ACC112 (cell line): Measurements from ENCODE around the gene FRA10AC1.

ENCODE experiments used
- H2AFZ ChIP-seq: fragments of 200-600 bp; sonication (generic); one replicate; pipeline ENCODE4 v1.6.0; 2017; ENCODE audit warnings: antibody characterized with exemption, low read length; ENCODE audit not compliant: unreplicated experiment
- H3K27ac ChIP-seq: fragments of 200-600 bp; sonication (generic); 2 replicates; pipeline ENCODE4 v1.5.1; 2014; ENCODE audit warnings: low read depth, mild to moderate bottlenecking, antibody characterized with exemption, low read length, moderate library complexity
- H3K27me3 ChIP-seq: fragments of 200-600 bp; sonication (generic); 2 replicates; pipeline ENCODE4 v1.6.1; 2014; ENCODE audit warnings: mild to moderate bottlenecking, antibody characterized with exemption, low read length, moderate library complexity, mixed read lengths; ENCODE audit not compliant: insufficient read depth
- H3K36me3 ChIP-seq: fragments of 200-600 bp; sonication (generic); 2 replicates; pipeline ENCODE4 v1.6.1; 2016; ENCODE audit warnings: mild to moderate bottlenecking, antibody characterized with exemption, low read length, moderate library complexity, mixed read lengths; ENCODE audit not compliant: insufficient read depth
- H3K4me1 ChIP-seq: fragments of 200-600 bp; sonication (generic); one replicate; pipeline ENCODE4 v1.6.1; 2016; ENCODE audit warnings: low read length, mixed read lengths; ENCODE audit not compliant: insufficient read depth, unreplicated experiment, control insufficient read depth
- H3K4me3 ChIP-seq: fragments of 200-600 bp; sonication (generic); 2 replicates; pipeline ENCODE4 v1.5.1; 2014; ENCODE audit warnings: mild to moderate bottlenecking, low read depth, low read length
- H3K79me2 ChIP-seq: fragments of 200-600 bp; sonication (generic); one replicate; pipeline ENCODE4 v1.6.0; 2016; ENCODE audit warnings: low read length; ENCODE audit not compliant: control insufficient read depth, unreplicated experiment, insufficient read depth

Gene FRA10AC1

GRCh38 chr10:93702210-93703001, at the start of gene FRA10AC1:
FRA10AC1 (minus strand) TSS chr10:93702592; CDS start chr10:93700106, 2,486 bp downstream.
- H3K27me3 ChIP-seq, result no peaks in the 10 kb centered on the region
- peak within 1 kb of the TSS; percentile 95 for H2AFZ ChIP-seq
- peak within 1 kb of the TSS; percentile 69 for H3K27ac ChIP-seq
- H3K4me1 ChIP-seq, result peaks cover 18% of the 10 kb centered on the region
- H3K79me2 ChIP-seq, result peaks cover 11% of the 10 kb centered on the region
- peaks cover 8% of the 10 kb centered on the region; the same call in 1 of the 2 replicates for H3K36me3 ChIP-seq
- peak within 1 kb of the TSS; percentile 78 for H3K4me3 ChIP-seq

GRCh38 chr10:93751832-93752231, 49.4 kb upstream of the FRA10AC1 start:
- Histone ChIP-seq H3K79me2 (no peaks in the 10 kb centered on the region), H3K4me1 (peaks cover 13% of the 10 kb centered on the region), H3K27me3 (no peaks in the 10 kb centered on the region), H3K36me3 (no peaks in the 10 kb centered on the region), H3K27ac (no peak overlapping the region), H3K4me3 (peak overlapping the region; percentile 44; the same call in 1 of the 2 replicates), H2AFZ (peak overlapping the region; percentile 25)

GRCh38 chr10:93751124-93751523, 48.7 kb upstream of the FRA10AC1 start:
- Histone ChIP-seq H3K4me3 (no peak overlapping the region), H3K36me3 (no peaks in the 10 kb centered on the region), H2AFZ (no peak overlapping the region), H3K27ac (no peak overlapping the region), H3K27me3 (no peaks in the 10 kb centered on the region), H3K4me1 (peaks cover 21% of the 10 kb centered on the region), H3K79me2 (no peaks in the 10 kb centered on the region)

- H2AFZ ChIP-seq, result no peak overlapping the region
- no peaks in the 10 kb centered on the region for H3K27me3 ChIP-seq
- H3K27ac ChIP-seq, result no peak overlapping the region
- H3K79me2 ChIP-seq, result no peaks in the 10 kb centered on the region
- no peaks in the 10 kb centered on the region for H3K36me3 ChIP-seq
- H3K4me1 ChIP-seq, result peaks cover 23% of the 10 kb centered on the region
- no peak overlapping the region for H3K4me3 ChIP-seq
These were observed 46.9 kb upstream of the FRA10AC1 start for GRCh38 chr10:93749218-93749799.

- Histone ChIP-seq H3K4me1 (peaks cover 18% of the 10 kb centered on the region), H3K79me2 (no peaks in the 10 kb centered on the region), H2AFZ (no peak overlapping the region), H3K27ac (peak overlapping the region; percentile 42), H3K27me3 (no peaks in the 10 kb centered on the region), H3K36me3 (no peaks in the 10 kb centered on the region), H3K4me3 (peak overlapping the region; percentile 18; the same call in 1 of the 2 replicates)
These were observed 44.5 kb upstream of the FRA10AC1 start for GRCh38 chr10:93746844-93747284.

- Histone ChIP-seq H3K27ac (no peak overlapping the region), H3K4me3 (no peak overlapping the region), H3K36me3 (no peaks in the 10 kb centered on the region), H3K79me2 (no peaks in the 10 kb centered on the region), H3K27me3 (0 out of 2 replicates have a peak, but pooled peaks cover 6% of the 10 kb centered on the region), H2AFZ (no peak overlapping the region), H3K4me1 (peaks cover 18% of the 10 kb centered on the region)
These were observed 43.1 kb upstream of the FRA10AC1 start for GRCh38 chr10:93745408-93746065.

- Histone ChIP-seq H3K27ac (no peak overlapping the region), H3K36me3 (no peaks in the 10 kb centered on the region), H3K79me2 (no peaks in the 10 kb centered on the region), H2AFZ (no peak overlapping the region), H3K4me1 (peaks cover 11% of the 10 kb centered on the region), H3K4me3 (no peak overlapping the region), H3K27me3 (peaks cover 26% of the 10 kb centered on the region)
These were observed 40.4 kb upstream of the FRA10AC1 start for GRCh38 chr10:93742633-93743349.

- H2AFZ ChIP-seq, result no peak overlapping the region
These were observed 39.0 kb upstream of the FRA10AC1 start for GRCh38 chr10:93741367-93741766.

GRCh38 chr10:93726024-93726423, 23.6 kb upstream of the FRA10AC1 start:
- Histone ChIP-seq H3K4me3 (no peak overlapping the region), H3K4me1 (no peaks in the 10 kb centered on the region), H3K27ac (no peak overlapping the region), H2AFZ (no peak overlapping the region), H3K27me3 (peaks cover 70% of the 10 kb centered on the region), H3K79me2 (no peaks in the 10 kb centered on the region), H3K36me3 (no peaks in the 10 kb centered on the region)

More at GRCh38 chr10:93741367-93741766, 39.0 kb upstream of the FRA10AC1 start:
- Histone ChIP-seq H3K27me3 (peaks cover 41% of the 10 kb centered on the region), H3K4me1 (peaks cover 5% of the 10 kb centered on the region), H3K36me3 (no peaks in the 10 kb centered on the region), H3K79me2 (no peaks in the 10 kb centered on the region), H3K4me3 (no peak overlapping the region), H3K27ac (no peak overlapping the region)

GRCh38 chr10:93723153-93723552, 20.8 kb upstream of the FRA10AC1 start:
- H3K27me3 ChIP-seq, result peaks cover 65% of the 10 kb centered on the region
- H3K4me1 ChIP-seq, result no peaks in the 10 kb centered on the region
- no peak overlapping the region for H3K4me3 ChIP-seq
- H3K79me2 ChIP-seq, result no peaks in the 10 kb centered on the region
- H3K36me3 ChIP-seq, result no peaks in the 10 kb centered on the region
- H2AFZ ChIP-seq, result no peak overlapping the region
- no peak overlapping the region for H3K27ac ChIP-seq
